Measurements from ENCODE around the gene NBEAL2. TPM values are rescaled to one million over a fixed set of nuclear protein-coding genes. Genes with fewer than 3 reads are reported as not detected.

NBEAL2 gene
- total RNA-seq, 1 donor from 2014 or later = 14.8 TPM

GRCh38 chr3:46995901-46996562 lies 16.6 kb downstream of the NBEAL2 start:
- H2AFZ ChIP-seq (ENCODE audit: low read depth, low read length) = no peak overlapping the region
- no peak for TF ChIP-seq EZH2 (IDR thresholded peaks at IDR 0.05; ENCODE audit: insufficient read depth, low read length)
- FAIRE-seq (no peak), DNase-seq (ENCODE audit: low read depth) (no peak)
- H3K9ac ChIP-seq (ENCODE audit: low read length) = no peak overlapping the region
- Mint-ChIP-seq H3K36me3 (ENCODE audit: low read depth, unreplicated experiment) (peaks cover 7% of the 10 kb centered on the region), H3K4me3 (ENCODE audit: unreplicated experiment) (no peak overlapping the region), H3K9me3 (ENCODE audit: unreplicated experiment) (peaks cover 1% of the 10 kb centered on the region), H3K27me3 (ENCODE audit: low read depth, unreplicated experiment) (peaks cover 6% of the 10 kb centered on the region), H3K4me1 (ENCODE audit: low read depth, unreplicated experiment) (peaks cover 2% of the 10 kb centered on the region), H3K27ac (ENCODE audit: unreplicated experiment) (no peak overlapping the region)
- H3K4me2 ChIP-seq (ENCODE audit: low read length) = no peak overlapping the region
- H3K79me2 ChIP-seq (ENCODE audit: insufficient read depth, low read length) = no peaks in the 10 kb centered on the region
- H3K27ac ChIP-seq (ENCODE audit: low read depth, low read length) = no peak overlapping the region
- no peaks in the 10 kb centered on the region for H3K36me3 ChIP-seq (ENCODE audit: insufficient read depth, low read length)
- no peaks in the 10 kb centered on the region for H4K20me1 ChIP-seq (ENCODE audit: insufficient read depth, low read length)
- no peaks in the 10 kb centered on the region for H3K4me1 ChIP-seq (ENCODE audit: insufficient read depth, low read length)
- H3K27me3 ChIP-seq (ENCODE audit: insufficient read depth, low read length) = no peaks in the 10 kb centered on the region
- H3K9me3 ChIP-seq (ENCODE audit: insufficient read depth, low read depth, low read length) = no peaks in the 10 kb centered on the region
- no peak overlapping the region for H3K4me3 ChIP-seq (ENCODE audit: insufficient read depth, low read depth, low read length)

- Mint-ChIP-seq H3K27me3 (ENCODE audit: low read depth, unreplicated experiment) (peaks cover 4% of the 10 kb centered on the region), H3K27ac (ENCODE audit: unreplicated experiment) (no peak overlapping the region), H3K4me3 (ENCODE audit: unreplicated experiment) (no peak overlapping the region), H3K9me3 (ENCODE audit: unreplicated experiment) (no peaks in the 10 kb centered on the region), H3K36me3 (ENCODE audit: low read depth, unreplicated experiment) (peaks cover 7% of the 10 kb centered on the region), H3K4me1 (ENCODE audit: low read depth, unreplicated experiment) (peaks cover 2% of the 10 kb centered on the region)
- no peaks in the 10 kb centered on the region for H4K20me1 ChIP-seq (ENCODE audit: insufficient read depth, low read length)
- H3K27ac ChIP-seq (ENCODE audit: low read depth, low read length) = no peak overlapping the region
- DNase-seq (ENCODE audit: low read depth) (no peak), FAIRE-seq (no peak)
- H3K4me1 ChIP-seq (ENCODE audit: insufficient read depth, low read length) = no peaks in the 10 kb centered on the region
- H3K4me2 ChIP-seq (ENCODE audit: low read length) = no peak overlapping the region
- H3K79me2 ChIP-seq (ENCODE audit: insufficient read depth, low read length) = no peaks in the 10 kb centered on the region
- H2AFZ ChIP-seq (ENCODE audit: low read depth, low read length) = no peak overlapping the region
- no peaks in the 10 kb centered on the region for H3K27me3 ChIP-seq (ENCODE audit: insufficient read depth, low read length)
- no peak overlapping the region for H3K4me3 ChIP-seq (ENCODE audit: insufficient read depth, low read depth, low read length)
- no peak for TF ChIP-seq EZH2 (IDR thresholded peaks at IDR 0.05; ENCODE audit: insufficient read depth, low read length)
- TF ChIP-seq CTCF (IDR thresholded peaks at IDR 0.05; ENCODE audit: insufficient read depth, low read depth, low read length) = no peak
- H3K9ac ChIP-seq (ENCODE audit: low read length) = no peak overlapping the region
- no peaks in the 10 kb centered on the region for H3K36me3 ChIP-seq (ENCODE audit: insufficient read depth, low read length)
- H3K9me3 ChIP-seq (ENCODE audit: insufficient read depth, low read depth, low read length) = no peaks in the 10 kb centered on the region
Measured at GRCh38 chr3:46996689-46997452, 17.4 kb downstream of the NBEAL2 start.

GRCh38 chr3:46997453-46998091 lies 18.1 kb downstream of the NBEAL2 start:
- Histone ChIP-seq H3K4me1 (ENCODE audit: insufficient read depth, low read length) (no peaks in the 10 kb centered on the region), H4K20me1 (ENCODE audit: insufficient read depth, low read length) (no peaks in the 10 kb centered on the region), H3K9me3 (ENCODE audit: insufficient read depth, low read depth, low read length) (no peaks in the 10 kb centered on the region), H3K36me3 (ENCODE audit: insufficient read depth, low read length) (no peaks in the 10 kb centered on the region), H3K4me2 (ENCODE audit: low read length) (no peak overlapping the region), H2AFZ (ENCODE audit: low read depth, low read length) (no peak overlapping the region), H3K79me2 (ENCODE audit: insufficient read depth, low read length) (no peaks in the 10 kb centered on the region), H3K4me3 (ENCODE audit: insufficient read depth, low read depth, low read length) (no peak overlapping the region), H3K27ac (ENCODE audit: low read depth, low read length) (no peak overlapping the region), H3K9ac (ENCODE audit: low read length) (no peak overlapping the region), H3K27me3 (ENCODE audit: insufficient read depth, low read length) (no peaks in the 10 kb centered on the region)
- Mint-ChIP-seq H3K4me1 (ENCODE audit: low read depth, unreplicated experiment) (peaks cover 2% of the 10 kb centered on the region), H3K4me3 (ENCODE audit: unreplicated experiment) (no peak overlapping the region), H3K27ac (ENCODE audit: unreplicated experiment) (peak overlapping the region; percentile 86), H3K36me3 (ENCODE audit: low read depth, unreplicated experiment) (peaks cover 11% of the 10 kb centered on the region), H3K9me3 (ENCODE audit: unreplicated experiment) (peaks cover 2% of the 10 kb centered on the region), H3K27me3 (ENCODE audit: low read depth, unreplicated experiment) (peaks cover 4% of the 10 kb centered on the region)
- DNase-seq (ENCODE audit: low read depth) (no peak), FAIRE-seq (no peak)
- TF ChIP-seq CTCF (IDR thresholded peaks at IDR 0.05; ENCODE audit: insufficient read depth, low read depth, low read length) (no peak), EZH2 (IDR thresholded peaks at IDR 0.05; ENCODE audit: insufficient read depth, low read length) (no peak)

Measured in astrocyte (in vitro differentiated cells and primary cell).